ENCODE results near the gene NOX3. TPM values are rescaled to one million over a fixed set of nuclear protein-coding genes. Genes with fewer than 3 reads are reported as not detected.

The NOX3 gene
- total and polyA plus RNA-seq, 2 experiments from 2014 or later, result not detected

GRCh38 chr6:155347800-155348199, 107.8 kb downstream of the NOX3 start:
- WGBS (ENCODE audit: low lambda C conversion rate, missing lambda C conversion rate), result 90% methylated on average over 1 of the region's 1 CpG
- Histone ChIP-seq H3K27me3 (no peaks in the 10 kb centered on the region), H3K4me1 (ENCODE audit: insufficient read depth) (no peaks in the 10 kb centered on the region), H3K4me2 (no peak overlapping the region), H4K20me1 (ENCODE audit: insufficient read depth, poor library complexity, severe bottlenecking) (no peaks in the 10 kb centered on the region), H3K4me3 (no peak overlapping the region), H3K79me2 (no peaks in the 10 kb centered on the region), H3K9me3 (ENCODE audit: low read depth) (no peaks in the 10 kb centered on the region), H3K36me3 (replicated peaks; ENCODE audit: insufficient read depth, low read depth) (no peaks in the 10 kb centered on the region), H2AFZ (no peak overlapping the region), H3K27ac (no peak overlapping the region), H3K9me2 (replicated peaks; ENCODE audit: insufficient read depth) (no peaks in the 10 kb centered on the region)
- TF ChIP-seq EZH2 (IDR thresholded peaks at IDR 0.05; ENCODE audit: borderline replicate concordance) (no peak), EZH2phosphoT487 (IDR thresholded peaks at IDR 0.05; ENCODE audit: low read depth, severe bottlenecking, unreplicated experiment) (no peak)
- TF ChIP-seq, protein P1, sequence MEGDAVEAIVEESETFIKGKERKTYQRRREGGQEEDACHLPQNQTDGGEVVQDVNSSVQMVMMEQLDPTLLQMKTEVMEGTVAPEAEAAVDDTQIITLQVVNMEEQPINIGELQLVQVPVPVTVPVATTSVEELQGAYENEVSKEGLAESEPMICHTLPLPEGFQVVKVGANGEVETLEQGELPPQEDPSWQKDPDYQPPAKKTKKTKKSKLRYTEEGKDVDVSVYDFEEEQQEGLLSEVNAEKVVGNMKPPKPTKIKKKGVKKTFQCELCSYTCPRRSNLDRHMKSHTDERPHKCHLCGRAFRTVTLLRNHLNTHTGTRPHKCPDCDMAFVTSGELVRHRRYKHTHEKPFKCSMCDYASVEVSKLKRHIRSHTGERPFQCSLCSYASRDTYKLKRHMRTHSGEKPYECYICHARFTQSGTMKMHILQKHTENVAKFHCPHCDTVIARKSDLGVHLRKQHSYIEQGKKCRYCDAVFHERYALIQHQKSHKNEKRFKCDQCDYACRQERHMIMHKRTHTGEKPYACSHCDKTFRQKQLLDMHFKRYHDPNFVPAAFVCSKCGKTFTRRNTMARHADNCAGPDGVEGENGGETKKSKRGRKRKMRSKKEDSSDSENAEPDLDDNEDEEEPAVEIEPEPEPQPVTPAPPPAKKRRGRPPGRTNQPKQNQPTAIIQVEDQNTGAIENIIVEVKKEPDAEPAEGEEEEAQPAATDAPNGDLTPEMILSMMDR (IDR thresholded peaks at IDR 0.05; ENCODE audit: poor library complexity), result no peak
- no peak for DNase-seq (ENCODE audit: low spot score)

GRCh38 chr6:155346957-155347356, 108.7 kb downstream of the NOX3 start:
- no peaks in the 10 kb centered on the region for H4K20me1 ChIP-seq (ENCODE audit: insufficient read depth, poor library complexity, severe bottlenecking)
- no peak for DNase-seq (ENCODE audit: low spot score)
- H3K36me3 ChIP-seq (replicated peaks; ENCODE audit: insufficient read depth, low read depth), result no peaks in the 10 kb centered on the region
- H3K79me2 ChIP-seq, result no peaks in the 10 kb centered on the region
- H3K9me2 ChIP-seq (replicated peaks; ENCODE audit: insufficient read depth), result no peaks in the 10 kb centered on the region
- no peak overlapping the region for H3K27ac ChIP-seq
- H3K9me3 ChIP-seq (ENCODE audit: low read depth), result no peaks in the 10 kb centered on the region
- no peak overlapping the region for H2AFZ ChIP-seq
- H3K4me3 ChIP-seq, result no peak overlapping the region
- H3K27me3 ChIP-seq, result no peaks in the 10 kb centered on the region
- H3K4me2 ChIP-seq, result no peak overlapping the region
- no peak for TF ChIP-seq EZH2 (IDR thresholded peaks at IDR 0.05; ENCODE audit: borderline replicate concordance)
- TF ChIP-seq, protein P1 (IDR thresholded peaks at IDR 0.05; ENCODE audit: poor library complexity), result no peak
- TF ChIP-seq EZH2phosphoT487 (IDR thresholded peaks at IDR 0.05; ENCODE audit: low read depth, severe bottlenecking, unreplicated experiment), result no peak
- H3K4me1 ChIP-seq (ENCODE audit: insufficient read depth), result no peaks in the 10 kb centered on the region

Other genes starting within 250 kb of the NOX3 start
- gene CLDN20, start 191.8 kb downstream of the NOX3 start, total RNA-seq, result not detected in 2 replicates
- 0.38 and 0.56 TPM in 2 replicates for gene CLDN20, start 191.8 kb downstream of the NOX3 start, polyA plus RNA-seq
- 11.2 and 16.4 TPM in 2 replicates for gene TFB1M, start 141.4 kb downstream of the NOX3 start, total RNA-seq
- gene TFB1M, start 141.4 kb downstream of the NOX3 start, polyA plus RNA-seq, result 10.3 and 14.9 TPM in 2 replicates